Prostate gland (tissue), 2 donors: ENCODE results near the gene CDYL. TPM values are rescaled to one million over a fixed set of nuclear protein-coding genes. Genes with fewer than 3 reads are reported as not detected.

Experiments
- DNase-seq: peaks from one replicate; pipeline ENCODE4 v3.0.0-alpha.2; 2019; ENCODE audit warnings: low spot score
- H3K27ac ChIP-seq, 2 donors: fragments of 200-600 bp; sonication (generic); 2 replicates each; pipeline ENCODE4 v1.5.1; 2017 to 2019
- H3K27me3 ChIP-seq: fragments of 200-600 bp; sonication (generic); replicated peaks from 2 replicates; pipeline ENCODE4 v1.5.1; 2019; ENCODE audit not compliant: insufficient read depth
- H3K36me3 ChIP-seq, 2 donors: fragments of 200-600 bp; sonication (generic); 1 replicate in 1 of 2; 2 replicates in 1 of 2; pipeline versions ENCODE4 v1.5.1 to v1.8.1; 2017 to 2019
- H3K4me1 ChIP-seq: fragments of 200-600 bp; sonication (generic); replicated peaks from 2 replicates; pipeline ENCODE4 v1.5.1; 2019
- H3K4me3 ChIP-seq, 2 donors: fragments of 200-600 bp; sonication (generic); 2 replicates each; pipeline ENCODE4 v1.5.1; 2017 to 2019
- H3K9me3 ChIP-seq: fragments of 200-600 bp; sonication (generic); 2 replicates; pipeline ENCODE4 v1.5.1; 2017
- POLR2A ChIP-seq: fragments of 450-650 bp; IDR thresholded peaks from one replicate; pipeline ENCODE4 v1.6.1; 2016; ENCODE audit warnings: antibody characterized with exemption, mild to moderate bottlenecking
- POLR2AphosphoS5 ChIP-seq: sonication (generic); formaldehyde crosslinking; IDR thresholded peaks from one replicate; pipeline ENCODE4 v1.6.1; 2017; ENCODE audit warnings: antibody characterized with exemption
- WGBS: methylation state at CpG from one replicate; pipeline ENCODE4 v1.1.5; 2018; 5-methylcytosine and 5-hydroxymethylcytosine counted together
- intact Hi-C: fragments of 100-400 bp; cut with DNase I; formaldehyde crosslinking; loops from one replicate; pipeline ENCODE4 v1.14.2; 2022
- total RNA-seq, 2 donors: library from RNA; depleted of rRNA; stranded (reverse); fragments of >200 nt; gene quantifications; one replicate each; pipeline ENCODE4 v1.1.0, GENCODE V29; 2016
- TF ChIP-seq, protein P1 (sequence below), 4 experiments: fragments of 200-600 bp in 2 of 4; fragments of 450-650 bp in 2 of 4; sonication (generic) in 2 of 4; IDR thresholded peaks; 1 replicate in 3 of 4; 2 replicates in 1 of 4; pipeline ENCODE4 v1.5.1; 2016 to 2019; ENCODE audit warnings: antibody characterized with exemption in 4 of 4, mild to moderate bottlenecking in 2 of 4, moderate library complexity in 2 of 4

Gene CDYL
- total RNA-seq, 2 donors from 2014 or later: 28.1 to 54.5 TPM

DNA sequence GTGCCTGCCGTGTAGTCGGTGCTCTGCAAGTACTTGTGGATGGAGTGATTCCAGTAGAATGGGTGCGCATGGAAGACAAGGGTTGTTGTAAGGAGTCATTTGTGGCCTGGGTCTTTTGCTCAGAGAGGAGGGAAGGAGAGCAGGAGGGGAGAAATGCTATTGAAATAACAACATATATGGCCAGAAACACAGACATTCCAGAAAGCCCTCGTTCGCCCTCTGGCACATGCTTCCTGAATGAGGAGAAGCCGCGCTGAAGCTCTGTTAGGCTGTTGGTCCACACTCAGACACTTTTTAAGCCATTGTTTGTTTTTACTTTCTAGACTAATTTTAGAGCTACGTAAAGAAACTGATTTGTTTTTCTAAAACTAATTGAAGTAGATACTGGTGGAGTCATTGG, 120.2 kb downstream of the CDYL start:
- DNase-seq: no peak
- no peaks in the 10 kb centered on the region for H3K27me3 ChIP-seq
- no peak overlapping the region for H3K4me3 ChIP-seq
- no peak overlapping the region for H3K27ac ChIP-seq
- intact Hi-C loops: no loop called here
- TF ChIP-seq POLR2A (no peak), POLR2AphosphoS5 (no peak)
- TF ChIP-seq, protein P1, sequence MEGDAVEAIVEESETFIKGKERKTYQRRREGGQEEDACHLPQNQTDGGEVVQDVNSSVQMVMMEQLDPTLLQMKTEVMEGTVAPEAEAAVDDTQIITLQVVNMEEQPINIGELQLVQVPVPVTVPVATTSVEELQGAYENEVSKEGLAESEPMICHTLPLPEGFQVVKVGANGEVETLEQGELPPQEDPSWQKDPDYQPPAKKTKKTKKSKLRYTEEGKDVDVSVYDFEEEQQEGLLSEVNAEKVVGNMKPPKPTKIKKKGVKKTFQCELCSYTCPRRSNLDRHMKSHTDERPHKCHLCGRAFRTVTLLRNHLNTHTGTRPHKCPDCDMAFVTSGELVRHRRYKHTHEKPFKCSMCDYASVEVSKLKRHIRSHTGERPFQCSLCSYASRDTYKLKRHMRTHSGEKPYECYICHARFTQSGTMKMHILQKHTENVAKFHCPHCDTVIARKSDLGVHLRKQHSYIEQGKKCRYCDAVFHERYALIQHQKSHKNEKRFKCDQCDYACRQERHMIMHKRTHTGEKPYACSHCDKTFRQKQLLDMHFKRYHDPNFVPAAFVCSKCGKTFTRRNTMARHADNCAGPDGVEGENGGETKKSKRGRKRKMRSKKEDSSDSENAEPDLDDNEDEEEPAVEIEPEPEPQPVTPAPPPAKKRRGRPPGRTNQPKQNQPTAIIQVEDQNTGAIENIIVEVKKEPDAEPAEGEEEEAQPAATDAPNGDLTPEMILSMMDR (IDR thresholded peaks at IDR 0.05): no peak
- WGBS: 96% methylated on average over 8 of the region's 8 CpGs
- H3K36me3 ChIP-seq: no peaks in the 10 kb centered on the region
- no peaks in the 10 kb centered on the region for H3K4me1 ChIP-seq
- H3K9me3 ChIP-seq: no peaks in the 10 kb centered on the region

DNA sequence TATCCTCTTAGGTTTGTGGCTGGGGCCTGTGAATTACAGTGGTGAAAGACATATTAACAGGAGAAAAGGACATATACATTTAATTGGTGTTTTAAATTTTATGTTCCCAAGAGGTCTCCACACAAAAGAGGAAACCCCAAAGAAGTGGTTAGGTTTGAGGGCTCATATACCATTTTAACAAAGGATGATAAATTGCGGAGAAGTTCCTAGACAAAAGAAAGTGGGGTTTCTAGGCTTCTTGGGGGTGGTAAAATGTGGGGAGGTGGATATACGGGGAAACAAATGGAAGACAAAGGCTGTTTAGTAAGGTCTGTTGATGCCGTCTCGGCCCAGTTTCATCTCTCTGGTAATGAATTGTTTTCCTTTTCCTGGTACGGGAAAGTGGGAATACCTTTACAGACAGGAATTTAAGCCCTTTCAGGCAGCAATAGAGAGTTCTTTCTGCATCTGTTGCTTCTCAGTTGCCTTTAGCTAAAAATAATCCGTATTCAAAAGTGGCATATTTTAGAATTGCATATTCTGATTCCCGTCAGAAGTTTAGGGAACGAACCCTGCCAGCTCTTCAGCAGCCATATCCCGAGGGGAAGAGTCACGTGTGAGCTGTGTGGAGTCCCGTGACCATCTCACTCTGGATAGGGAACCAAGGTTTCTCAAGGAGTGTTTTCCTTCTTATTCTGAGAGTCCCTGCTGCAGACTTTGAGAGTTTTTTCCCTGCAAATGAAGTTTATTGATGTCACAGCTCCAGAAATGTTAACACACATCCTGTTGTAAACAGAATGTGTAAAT, 123.2 kb downstream of the CDYL start:
- no peaks in the 10 kb centered on the region for H3K9me3 ChIP-seq
- no peak for DNase-seq
- no peaks in the 10 kb centered on the region for H3K27me3 ChIP-seq
- no peak overlapping the region for H3K4me3 ChIP-seq
- TF ChIP-seq POLR2AphosphoS5 (no peak), POLR2A (no peak)
- TF ChIP-seq, protein P1 (IDR thresholded peaks at IDR 0.05): no peak
- no peak overlapping the region for H3K27ac ChIP-seq
- WGBS: 91% methylated on average over 11 of the region's 11 CpGs
- intact Hi-C loops: no loop called here
- no peaks in the 10 kb centered on the region for H3K4me1 ChIP-seq
- H3K36me3 ChIP-seq: no peaks in the 10 kb centered on the region

DNA sequence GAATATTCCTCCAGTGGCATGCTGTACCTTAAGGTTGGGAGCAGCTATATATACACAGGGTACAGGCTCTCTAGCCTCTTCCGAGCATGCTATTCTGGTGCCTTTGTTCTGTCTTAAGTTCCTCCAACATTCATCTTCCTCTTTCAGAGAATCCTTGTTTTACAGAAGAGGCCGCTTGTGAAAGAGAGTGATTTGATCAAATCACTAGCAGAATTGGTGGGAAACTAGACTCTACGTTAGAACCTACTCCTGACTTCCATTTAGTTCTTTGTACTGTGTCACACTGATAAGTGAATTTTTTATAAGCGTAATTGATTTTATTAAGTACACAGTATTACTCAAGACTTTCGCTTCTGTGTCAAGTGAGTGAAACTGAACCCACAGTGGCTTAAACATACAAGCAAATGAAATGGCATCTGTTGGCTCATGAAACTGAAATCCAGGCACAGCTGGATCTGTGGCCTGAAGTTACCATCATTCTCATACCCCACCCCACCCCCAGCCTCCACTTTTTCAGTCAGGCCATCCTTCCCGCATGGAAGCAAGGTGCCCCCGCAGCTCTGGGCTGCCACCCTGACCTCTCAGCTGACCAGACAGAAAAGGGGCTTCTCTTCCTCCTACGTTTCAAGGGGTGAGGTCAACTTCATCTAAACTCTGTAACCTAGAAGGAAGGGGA, 125.3 kb downstream of the CDYL start:
- no peak overlapping the region for H3K27ac ChIP-seq

DNA sequence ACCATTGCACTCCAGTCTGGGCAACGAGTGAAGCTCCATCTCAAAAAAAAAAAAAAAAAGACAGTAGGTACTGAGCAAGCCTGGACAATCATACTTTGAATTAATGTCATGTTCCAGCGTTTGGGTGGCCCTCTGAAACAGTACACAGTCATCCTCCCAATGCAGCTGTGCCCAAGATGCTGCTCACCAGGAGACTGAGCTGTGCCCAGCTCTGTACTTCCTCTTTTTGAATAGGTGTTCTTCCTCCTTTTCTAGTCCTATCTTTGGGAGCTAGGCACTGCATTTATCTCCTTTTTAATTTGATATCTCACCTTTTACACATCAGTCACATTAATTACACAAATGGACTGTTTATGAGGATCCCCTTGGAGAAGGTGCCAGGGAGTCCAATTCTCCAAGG, 126.2 kb downstream of the CDYL start:
- Histone ChIP-seq H3K4me1 (peaks cover 7% of the 10 kb centered on the region), H3K27ac (no peak overlapping the region), H3K36me3 (no peaks in the 10 kb centered on the region), H3K27me3 (no peaks in the 10 kb centered on the region), H3K4me3 (no peak overlapping the region), H3K9me3 (no peaks in the 10 kb centered on the region)
- intact Hi-C loops: no loop called here
- TF ChIP-seq POLR2AphosphoS5 (no peak), POLR2A (no peak)
- TF ChIP-seq, protein P1 (IDR thresholded peaks at IDR 0.05): no peak
- no peak for DNase-seq
- 77% methylated on average over 2 of the region's 2 CpGs for WGBS

More for the DNA sequence above, 125.3 kb downstream of the CDYL start:
- intact Hi-C loops: no loop called here
- Histone ChIP-seq H3K36me3 (no peaks in the 10 kb centered on the region), H3K27me3 (no peaks in the 10 kb centered on the region), H3K4me3 (no peak overlapping the region), H3K9me3 (no peaks in the 10 kb centered on the region), H3K4me1 (peaks cover 4% of the 10 kb centered on the region)
- no peak for DNase-seq
- WGBS: 76% methylated on average over 8 of the region's 8 CpGs
- TF ChIP-seq, protein P1 (IDR thresholded peaks at IDR 0.05): no peak
- no peak for TF ChIP-seq POLR2AphosphoS5
- TF ChIP-seq POLR2A: no peak
